ENCODE results near the gene CLEC2D. TPM values are rescaled to one million over a fixed set of nuclear protein-coding genes. Genes with fewer than 3 reads are reported as not detected.
"Not testable (repeated sequence)": the region's sequence is repeated elsewhere in the genome, so short reads cannot be mapped to it uniquely, and the experiment has no call there.

Gene CLEC2D
- total and polyA plus RNA-seq, 2 donors from 2014 or later = 2.5 to 22.4 TPM

GRCh38 chr12:9685366-9685765 lies 15.9 kb downstream of the CLEC2D start:
- intact Hi-C loops (cut with DNase I); H3K27me3 ChIP-seq (ENCODE audit: control insufficient read depth, insufficient read depth, low read length); H3K9me3 ChIP-seq (ENCODE audit: control insufficient read depth in 2 of 3, insufficient read depth in 1 of 3, low read length in 3 of 3); H3K4me1 ChIP-seq (ENCODE audit: control insufficient read depth in 2 of 3, insufficient read depth in 2 of 3, low read depth in 1 of 3, low read length in 3 of 3); DNase-seq; FAIRE-seq; H3K9ac ChIP-seq (ENCODE audit: low read length in 3 of 3); H3K4me3 ChIP-seq (ENCODE audit: low read length in 3 of 3); H3K36me3 ChIP-seq (ENCODE audit: control insufficient read depth in 2 of 3, insufficient read depth in 3 of 3, low read length in 3 of 3); H3K27ac ChIP-seq (ENCODE audit: low read depth in 2 of 2, low read length in 2 of 2): not testable (repeated sequence)

DNA sequence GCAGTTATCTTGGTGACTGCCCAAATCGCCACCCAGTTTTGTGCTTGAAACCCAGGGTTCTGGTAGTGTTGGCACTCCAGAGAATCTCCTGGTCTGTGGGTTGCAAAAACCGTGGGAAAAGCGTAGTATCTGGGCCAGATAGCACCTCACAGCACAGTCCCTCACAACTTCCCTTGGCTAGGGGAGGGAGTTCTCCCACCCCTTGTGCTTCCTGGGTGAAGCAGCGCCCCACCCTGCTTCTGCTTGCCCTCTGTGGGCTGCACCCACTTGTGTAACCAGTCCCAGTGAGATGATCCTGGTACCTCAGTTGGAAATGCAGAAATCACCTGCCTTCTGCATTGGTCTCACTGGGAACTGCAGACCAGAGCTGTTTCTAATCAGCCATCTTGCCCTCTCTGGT lies 16.4 kb downstream of the CLEC2D start:
- Histone ChIP-seq H3K9ac (ENCODE audit: low read length in 3 of 3) (no peak overlapping the region), H3K4me1 (ENCODE audit: control insufficient read depth in 2 of 3, insufficient read depth in 2 of 3, low read depth in 1 of 3, low read length in 3 of 3) (no peaks in the 10 kb centered on the region), H3K27ac (ENCODE audit: low read depth in 2 of 2, low read length in 2 of 2) (no peak overlapping the region), H3K27me3 (ENCODE audit: control insufficient read depth, insufficient read depth, low read length) (no peaks in the 10 kb centered on the region), H3K4me3 (ENCODE audit: low read length in 3 of 3) (no peak overlapping the region), H3K9me3 (ENCODE audit: control insufficient read depth in 2 of 3, insufficient read depth in 1 of 3, low read length in 3 of 3) (peaks cover 0 to 4% (median 1%) of the 10 kb centered on the region in 3 donors), H3K36me3 (ENCODE audit: control insufficient read depth in 2 of 3, insufficient read depth in 3 of 3, low read length in 3 of 3) (peaks cover 3 to 4% (median 3%) of the 10 kb centered on the region in 3 donors)
- no peak for FAIRE-seq
- TF ChIP-seq CTCF (IDR thresholded peaks at IDR 0.05; ENCODE audit: borderline replicate concordance, extremely low read depth, insufficient read depth) = no peak
- no peak for DNase-seq
- intact Hi-C loops (cut with DNase I) = no loop called here

DNA sequence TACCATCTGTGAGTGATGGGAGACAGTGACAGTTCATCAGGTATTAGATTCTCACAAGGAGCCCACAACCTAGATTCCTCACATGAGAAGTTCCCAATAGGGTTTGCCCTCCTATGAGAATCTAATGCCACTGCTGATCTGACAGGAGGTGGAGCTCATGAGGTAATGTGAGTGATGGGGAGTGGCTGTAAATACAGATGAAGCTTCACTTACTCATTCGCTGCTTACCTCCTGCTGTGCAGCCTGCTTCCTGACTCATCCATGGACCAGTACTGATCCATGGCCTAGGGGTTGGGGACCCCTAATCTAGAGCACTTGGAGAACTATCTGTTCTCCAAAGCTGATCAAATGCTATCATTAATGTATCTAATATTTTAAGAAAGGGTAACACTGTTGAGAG lies 17.7 kb downstream of the CLEC2D start:
- no peak overlapping the region for H3K9ac ChIP-seq (ENCODE audit: low read length in 3 of 3)
- FAIRE-seq (no peak), DNase-seq (no peak)
- no peaks in the 10 kb centered on the region for H3K27me3 ChIP-seq (ENCODE audit: control insufficient read depth, insufficient read depth, low read length)
- H3K36me3 ChIP-seq (ENCODE audit: control insufficient read depth in 2 of 3, insufficient read depth in 3 of 3, low read length in 3 of 3) = peaks cover 3 to 4% (median 3%) of the 10 kb centered on the region in 3 donors
- no peak overlapping the region for H3K27ac ChIP-seq (ENCODE audit: low read depth in 2 of 2, low read length in 2 of 2)
- no peak overlapping the region for H3K4me3 ChIP-seq (ENCODE audit: low read length in 3 of 3)
- TF ChIP-seq CTCF (IDR thresholded peaks at IDR 0.05; ENCODE audit: borderline replicate concordance, extremely low read depth, insufficient read depth) = no peak
- no peaks in the 10 kb centered on the region for H3K4me1 ChIP-seq (ENCODE audit: control insufficient read depth in 2 of 3, insufficient read depth in 2 of 3, low read depth in 1 of 3, low read length in 3 of 3)
- H3K9me3 ChIP-seq (ENCODE audit: control insufficient read depth in 2 of 3, insufficient read depth in 1 of 3, low read length in 3 of 3) = peaks cover 0 to 4% (median 1%) of the 10 kb centered on the region in 3 donors
- intact Hi-C loops (cut with DNase I) = no loop called here

- Histone ChIP-seq H3K4me1 (ENCODE audit: control insufficient read depth in 2 of 3, insufficient read depth in 2 of 3, low read depth in 1 of 3, low read length in 3 of 3) (no peaks in the 10 kb centered on the region), H3K27me3 (ENCODE audit: control insufficient read depth, insufficient read depth, low read length) (no peaks in the 10 kb centered on the region), H3K27ac (ENCODE audit: low read depth in 2 of 2, low read length in 2 of 2) (no peak overlapping the region), H3K4me3 (ENCODE audit: low read length in 3 of 3) (no peak overlapping the region), H3K36me3 (ENCODE audit: control insufficient read depth in 2 of 3, insufficient read depth in 3 of 3, low read length in 3 of 3) (peaks cover 3 to 6% (median 4%) of the 10 kb centered on the region in 3 donors), H3K9ac (ENCODE audit: low read length in 3 of 3) (no peak overlapping the region), H3K9me3 (ENCODE audit: control insufficient read depth in 2 of 3, insufficient read depth in 1 of 3, low read length in 3 of 3) (peaks cover 0 to 4% (median 0%) of the 10 kb centered on the region in 3 donors)
- DNase-seq (no peak), FAIRE-seq (no peak)
- no peak for TF ChIP-seq CTCF (IDR thresholded peaks at IDR 0.05; ENCODE audit: borderline replicate concordance, extremely low read depth, insufficient read depth)
- intact Hi-C loops (cut with DNase I) = no loop called here
Observed at GRCh38 chr12:9692909-9693308, 23.4 kb downstream of the CLEC2D start.

Measured in kidney (tissue), 14 donors.